GM18508 (cell line): Measurements from ENCODE around the gene TNPO3.
A peak's percentile ranks its signal among the peaks of the same experiment; 100 is the strongest.
"Not testable (repeated sequence)": the region's sequence is repeated elsewhere in the genome, so short reads cannot be mapped to it uniquely, and the experiment has no call there.

ENCODE experiments used
- ATAC-seq: cut with Tn5 transposase; IDR thresholded peaks from one replicate; pipeline ENCODE4 v1.9.1; 2021; ENCODE audit warnings: moderate number of reproducible peaks; ENCODE audit not compliant: insufficient read depth, unreplicated experiment

The TNPO3 gene

DNA sequence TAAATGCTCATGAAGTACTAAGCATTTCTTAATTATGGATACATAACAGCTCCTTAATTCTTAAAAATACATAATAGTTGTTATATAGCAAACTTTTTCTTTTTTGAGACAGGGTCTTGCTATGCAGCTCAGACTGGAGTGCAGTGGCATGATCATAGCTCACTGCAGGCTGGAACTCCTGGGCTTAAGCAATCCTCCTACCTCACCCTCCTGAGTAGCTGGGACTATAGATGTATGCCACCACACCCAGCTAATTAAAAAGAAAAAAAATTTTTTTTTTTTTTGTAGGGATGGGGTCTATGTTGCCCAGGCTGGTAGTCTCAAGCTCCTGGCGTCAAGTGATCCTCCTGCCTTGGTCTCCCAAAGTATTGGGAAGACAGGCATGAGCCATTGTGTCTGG is 86.3 kb downstream of the TNPO3 start:
- ATAC-seq, result no peak

DNA sequence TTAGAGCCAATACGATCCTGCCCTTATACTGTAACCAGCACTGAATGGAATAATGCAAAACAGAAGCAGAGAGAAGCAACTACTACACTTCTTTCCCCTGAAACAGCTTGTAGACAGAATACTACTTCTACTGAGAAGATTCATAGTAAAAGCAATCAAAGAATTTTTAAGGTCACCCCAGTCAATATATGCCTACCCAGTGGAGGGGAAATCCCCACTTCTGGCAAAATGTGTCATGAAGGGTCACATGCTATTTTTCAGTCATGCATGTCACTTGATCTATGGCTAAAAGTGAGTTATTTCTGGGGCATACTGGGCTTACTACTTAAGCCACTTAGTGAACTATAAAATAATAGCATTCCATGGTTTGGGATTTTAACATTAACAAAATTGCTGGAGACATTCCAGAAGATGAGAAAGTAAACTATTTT is 91.6 kb downstream of the TNPO3 start:
- ATAC-seq, result peak; percentile 73

DNA sequence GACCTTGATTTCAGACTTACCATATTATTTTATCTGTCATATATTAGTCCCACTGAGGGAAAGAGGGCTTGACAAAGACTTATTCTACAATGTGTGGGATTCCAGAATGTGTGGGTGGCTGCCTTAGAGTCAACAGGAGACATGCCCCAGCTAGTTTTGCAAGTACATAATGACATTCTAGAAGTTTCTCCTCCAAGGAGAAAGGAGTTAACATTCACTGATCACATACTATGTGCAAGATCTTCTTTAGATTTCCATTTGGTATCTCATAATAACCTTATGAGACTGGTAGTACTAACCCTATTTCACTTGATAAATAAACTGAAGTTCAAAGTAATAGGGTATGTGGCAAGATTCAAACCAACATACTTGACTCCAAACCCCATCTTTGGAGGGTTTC is 92.0 kb downstream of the TNPO3 start:
- no peak for ATAC-seq

DNA sequence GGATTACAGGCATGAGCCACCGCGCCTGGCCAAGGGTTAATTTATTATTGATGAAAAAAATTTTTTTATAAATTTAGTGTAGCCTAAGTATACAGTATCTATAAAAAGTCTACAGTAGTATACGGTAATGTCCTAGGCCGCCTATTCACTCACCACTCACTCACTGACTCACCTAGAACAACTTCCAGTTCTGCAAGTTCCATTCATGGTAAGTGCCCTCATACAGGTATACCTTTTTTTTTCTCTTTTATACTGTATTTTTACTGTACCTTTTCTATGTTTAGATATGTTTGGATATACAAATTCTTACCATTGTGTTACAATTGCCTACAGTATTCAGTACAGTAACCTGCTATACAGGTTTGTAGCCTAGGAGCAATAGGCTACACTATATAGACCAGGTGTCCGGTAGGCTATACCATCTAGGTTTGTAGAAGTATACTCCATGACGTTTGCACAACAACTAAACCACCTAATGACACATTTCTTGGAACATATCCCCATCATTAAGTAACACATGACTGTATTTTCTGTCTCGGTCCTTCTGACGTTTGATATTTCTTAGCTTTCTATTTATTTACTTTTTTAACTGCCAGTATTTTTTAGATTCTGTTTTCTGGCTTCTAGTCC is 93.8 kb downstream of the TNPO3 start:
- ATAC-seq, result no peak

DNA sequence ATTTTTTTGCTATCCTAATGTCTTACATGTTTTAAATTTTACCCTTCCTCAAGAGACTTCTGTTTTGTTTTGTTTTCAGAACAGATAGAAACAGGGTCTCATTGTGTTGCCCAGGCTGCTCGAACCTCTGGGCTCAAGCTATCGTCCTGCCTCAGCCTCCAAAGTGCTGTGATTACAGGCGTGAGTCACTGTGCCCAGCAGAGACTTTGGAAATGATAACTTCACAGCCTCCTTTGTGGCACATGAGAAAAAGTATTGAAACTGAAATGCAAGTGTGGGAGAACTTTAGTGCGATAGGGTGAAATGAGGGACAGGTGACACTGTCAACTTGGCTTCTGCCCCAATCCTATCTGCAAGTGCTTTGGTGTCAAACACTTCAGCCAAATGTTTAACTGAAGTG is 95.6 kb downstream of the TNPO3 start:
- no peak for ATAC-seq

DNA sequence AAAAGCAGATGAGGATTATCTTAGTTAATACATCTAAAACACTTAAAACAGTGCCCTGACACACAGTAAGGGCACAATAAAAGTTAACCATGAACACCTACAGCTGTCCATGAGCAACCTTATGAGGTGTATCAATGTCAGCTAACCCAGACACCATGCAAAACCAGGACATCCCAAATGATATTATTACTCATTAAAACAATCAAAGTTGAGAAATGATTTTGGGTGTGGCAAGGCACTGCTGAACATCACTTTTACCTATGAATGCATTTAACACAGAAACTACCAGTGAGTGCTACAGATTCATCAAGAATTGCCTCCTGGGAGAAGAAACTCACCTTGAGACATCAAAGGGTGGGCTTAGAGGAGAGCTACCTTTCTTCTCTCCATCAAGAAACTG is 98.9 kb downstream of the TNPO3 start:
- ATAC-seq, result no peak

- peak; percentile 40 for ATAC-seq
Observed at GRCh38 chr7:128954830-128955802, 99.8 kb downstream of the TNPO3 start.

DNA sequence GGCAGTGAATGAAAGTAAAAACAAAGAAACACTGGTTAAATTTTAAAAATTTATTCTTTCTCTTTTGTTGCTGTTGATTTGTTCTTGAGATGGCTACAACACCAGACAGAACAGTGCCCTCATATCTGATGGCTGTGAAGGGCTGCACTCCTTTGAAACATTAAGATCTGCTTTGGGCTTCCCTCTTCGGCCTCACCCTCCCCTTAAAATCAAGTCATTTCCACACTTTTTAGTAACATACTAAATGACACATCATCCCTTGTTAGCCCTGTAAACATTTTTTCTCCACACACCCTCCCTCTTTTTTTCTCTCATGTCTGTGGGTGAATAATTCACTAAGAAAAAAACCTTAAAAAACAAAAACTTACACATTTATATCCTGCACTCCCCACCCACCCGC is 100.8 kb downstream of the TNPO3 start:
- ATAC-seq, result no peak

- ATAC-seq, result no peak
Observed at GRCh38 chr7:128951296-128951695, 103.6 kb downstream of the TNPO3 start.

GRCh38 chr7:128948976-128949760 is 105.7 kb downstream of the TNPO3 start:
- ATAC-seq, result no peak

DNA sequence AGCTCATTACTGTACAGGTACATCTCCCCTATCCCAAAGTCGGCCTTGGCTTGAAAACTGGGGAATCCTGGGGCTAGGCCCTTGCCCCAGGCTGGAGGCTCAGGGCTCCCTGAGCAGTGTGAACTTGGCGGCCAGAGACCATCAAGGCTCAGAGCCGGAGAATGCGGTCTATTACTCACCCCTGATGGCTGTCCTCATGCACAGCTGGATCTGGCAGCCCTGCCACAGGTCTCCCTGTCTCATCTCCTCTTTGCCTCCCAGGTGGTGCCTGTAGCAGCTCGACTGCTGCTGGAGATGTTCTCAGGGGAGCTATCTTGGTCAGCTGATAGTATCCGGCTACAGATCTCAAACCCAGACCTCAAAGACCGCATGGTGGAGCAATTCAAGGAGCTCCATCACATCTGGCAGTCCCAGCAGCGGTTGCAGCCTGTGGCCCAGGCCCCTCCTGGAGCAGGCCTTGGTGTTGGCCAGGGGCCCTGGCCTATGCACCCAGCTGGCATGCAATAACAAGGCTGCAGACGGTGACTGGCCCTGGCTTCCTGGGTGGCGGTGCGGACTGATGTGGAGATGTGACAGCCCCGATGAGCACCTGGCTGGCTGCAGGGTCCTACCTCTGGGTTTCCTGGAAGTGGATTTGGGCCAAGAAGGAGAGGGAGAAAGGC is 106.5 kb downstream of the TNPO3 start:
- ATAC-seq, result no peak

DNA sequence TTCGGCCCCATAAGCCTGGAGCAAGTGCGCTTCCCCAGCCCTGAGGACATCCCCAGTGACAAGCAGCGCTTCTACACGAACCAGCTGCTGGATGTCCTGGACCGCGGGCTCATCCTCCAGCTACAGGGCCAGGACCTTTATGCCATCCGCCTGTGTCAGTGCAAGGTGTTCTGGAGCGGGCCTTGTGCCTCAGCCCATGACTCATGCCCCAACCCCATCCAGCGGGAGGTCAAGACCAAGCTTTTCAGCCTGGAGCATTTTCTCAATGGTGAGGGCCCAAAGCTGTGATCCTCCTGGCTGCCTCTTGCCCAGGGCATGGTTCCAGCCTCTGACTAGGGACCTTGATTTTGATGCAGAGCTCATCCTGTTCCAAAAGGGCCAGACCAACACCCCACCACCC is 107.1 kb downstream of the TNPO3 start:
- ATAC-seq, result no peak

DNA sequence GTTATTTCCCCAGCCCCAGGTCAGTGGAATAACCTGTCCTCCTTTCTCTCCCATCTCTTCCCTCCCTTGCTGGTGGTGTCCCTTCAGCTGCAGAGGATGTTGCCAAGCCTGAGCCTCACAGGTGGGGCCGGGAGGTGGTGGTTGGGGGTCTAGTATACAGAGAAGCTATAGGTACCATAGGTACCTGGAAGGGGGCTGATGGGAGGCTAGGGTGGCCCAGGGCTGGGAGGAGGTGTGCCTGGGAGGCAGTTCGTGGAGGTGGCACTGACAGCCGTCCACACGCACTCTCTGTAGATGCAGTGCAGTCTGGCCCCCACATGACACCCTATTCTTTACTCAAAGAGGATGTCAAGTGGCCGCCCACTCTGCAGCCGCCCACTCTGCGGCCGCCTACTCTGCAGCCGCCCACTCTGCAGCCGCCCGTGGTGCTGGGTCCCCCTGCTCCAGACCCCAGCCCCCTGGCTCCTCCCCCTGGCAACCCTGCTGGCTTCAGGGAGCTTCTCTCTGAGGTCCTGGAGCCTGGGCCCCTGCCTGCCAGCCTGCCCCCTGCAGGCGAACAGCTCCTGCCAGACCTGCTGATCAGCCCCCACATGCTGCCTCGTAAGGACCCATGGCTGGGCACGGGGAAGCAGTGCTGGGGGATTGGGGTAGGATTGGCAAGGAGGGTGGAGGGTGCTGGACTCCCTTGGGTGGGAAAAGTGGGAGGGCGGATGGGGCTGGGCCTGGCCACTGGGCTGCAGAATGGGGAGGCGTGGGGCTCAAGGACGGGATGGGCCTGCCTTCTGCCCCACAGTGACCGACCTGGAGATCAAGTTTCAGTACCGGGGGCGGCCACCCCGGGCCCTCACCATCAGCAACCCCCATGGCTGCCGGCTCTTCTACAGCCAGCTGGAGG is 107.7 kb downstream of the TNPO3 start:
- ATAC-seq, result no peak

- ATAC-seq, result no peak
Observed at GRCh38 chr7:128945668-128946366, 109.1 kb downstream of the TNPO3 start.

DNA sequence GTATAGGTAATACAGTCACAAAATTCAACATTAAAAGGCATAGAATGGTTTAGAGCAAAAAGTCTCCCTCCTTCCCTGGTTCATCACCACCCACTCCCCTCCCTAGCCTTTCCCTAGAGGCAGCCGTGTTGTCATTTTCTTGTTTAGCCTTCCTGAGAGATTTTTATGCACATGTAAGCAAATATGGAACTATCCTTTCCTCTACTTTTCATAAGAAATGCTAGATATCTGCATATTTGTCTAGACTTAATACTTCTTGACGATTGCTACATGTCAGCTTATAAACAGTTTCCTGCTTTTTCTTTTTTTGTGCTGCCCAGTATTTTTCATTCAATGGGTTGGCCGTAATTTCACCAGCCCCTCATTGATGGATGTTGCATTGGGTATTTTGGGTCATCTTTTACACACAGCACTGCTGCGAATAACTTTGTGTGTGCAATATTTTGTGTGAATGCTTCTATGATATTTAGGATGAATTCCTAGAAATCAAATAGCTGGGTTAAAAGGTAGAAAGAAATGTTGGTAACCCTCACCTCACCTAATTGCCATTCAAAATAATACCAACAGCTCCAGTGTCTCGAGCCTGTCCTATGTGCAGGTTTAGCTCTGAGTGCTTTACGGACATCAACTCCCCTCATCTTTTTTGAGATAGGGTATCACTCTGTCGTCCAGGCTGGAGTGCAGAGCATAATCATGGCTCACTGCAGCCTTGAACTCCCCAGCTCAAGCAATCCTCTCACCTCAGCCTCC is 110.2 kb downstream of the TNPO3 start:
- no peak for ATAC-seq

- not testable (repeated sequence) for ATAC-seq
Observed at GRCh38 chr7:128943251-128943650, 111.7 kb downstream of the TNPO3 start.

DNA sequence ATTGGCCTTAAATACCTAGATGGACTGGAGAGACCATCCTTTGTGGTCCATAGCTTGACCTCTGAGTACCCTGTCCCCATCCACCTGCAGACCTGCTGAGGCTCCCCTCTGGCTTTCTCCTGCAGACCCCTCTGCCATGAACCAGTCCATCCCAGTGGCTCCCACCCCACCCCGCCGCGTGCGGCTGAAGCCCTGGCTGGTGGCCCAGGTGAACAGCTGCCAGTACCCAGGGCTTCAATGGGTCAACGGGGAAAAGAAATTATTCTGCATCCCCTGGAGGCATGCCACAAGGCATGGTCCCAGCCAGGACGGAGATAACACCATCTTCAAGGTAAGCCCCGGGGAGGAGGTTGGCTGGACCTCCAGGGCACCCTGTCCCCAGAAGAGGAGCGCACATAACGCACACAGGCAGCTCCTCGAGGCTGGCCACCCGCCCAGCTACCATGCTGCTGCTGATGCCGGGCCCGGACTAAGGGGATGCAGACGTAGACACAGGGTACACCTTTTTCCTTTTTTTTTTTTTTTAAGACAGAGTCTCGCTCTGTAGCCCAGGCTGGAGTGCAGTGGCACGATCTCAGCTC is 112.9 kb downstream of the TNPO3 start:
- no peak for ATAC-seq
